ENCODE data around the gene PRRC2A.
A peak's percentile ranks its signal among the peaks of the same experiment; 100 is the strongest.

Gene PRRC2A

DNA sequence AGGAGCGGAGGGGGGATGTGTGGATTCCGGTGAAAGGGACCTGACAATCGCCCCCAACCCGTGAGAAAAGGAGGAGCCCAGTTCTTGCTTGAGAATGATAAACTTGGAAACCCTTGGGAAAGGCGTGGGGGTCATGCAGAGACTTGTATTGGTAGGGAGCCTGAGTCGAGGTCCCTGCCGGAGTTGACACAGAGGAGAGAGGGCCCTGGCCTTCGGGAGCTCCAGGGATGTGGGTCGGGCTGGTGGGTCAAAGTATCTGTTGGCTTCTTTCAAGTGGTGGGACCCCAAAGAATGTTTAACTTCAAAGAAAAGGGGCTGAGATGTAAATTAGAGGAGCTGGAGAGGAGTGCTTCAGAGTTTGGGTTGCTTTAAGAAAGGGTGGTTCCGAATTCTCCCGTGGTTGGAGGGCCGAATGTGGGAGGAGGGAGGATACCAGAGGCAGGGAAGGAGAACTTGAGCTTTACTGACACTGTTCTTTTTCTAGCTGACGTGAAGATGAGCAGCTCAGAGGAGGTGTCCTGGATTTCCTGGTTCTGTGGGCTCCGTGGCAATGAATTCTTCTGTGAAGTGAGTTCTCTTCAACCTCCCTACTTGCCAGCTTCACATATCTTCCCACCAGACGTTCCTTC is 45.9 kb downstream of the PRRC2A start:
- no peak for DNase-seq (ENCODE audit: low read depth)

DNA sequence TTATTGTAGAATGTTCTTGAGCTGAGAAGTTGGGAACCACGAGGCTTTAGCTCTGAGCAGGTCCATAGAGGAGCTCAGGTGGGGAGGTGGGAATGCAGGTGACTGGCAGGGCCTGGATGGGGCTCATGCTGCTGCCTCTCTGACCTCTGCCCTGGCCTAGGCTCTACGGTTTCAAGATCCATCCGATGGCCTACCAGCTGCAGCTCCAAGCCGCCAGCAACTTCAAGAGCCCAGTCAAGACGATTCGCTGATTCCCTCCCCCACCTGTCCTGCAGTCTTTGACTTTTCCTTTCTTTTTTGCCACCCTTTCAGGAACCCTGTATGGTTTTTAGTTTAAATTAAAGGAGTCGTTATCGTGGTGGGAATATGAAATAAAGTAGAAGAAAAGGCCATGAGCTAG is 49.2 kb downstream of the PRRC2A start, which contains the start of gene LY6G5B:
Gene LY6G5B, plus strand, starts transcription at position 301 of the 400 bp plus-strand sequence. CDS start 975 bp downstream, outside the sequence.
- DNase-seq (ENCODE audit: low read depth), result no peak

DNA sequence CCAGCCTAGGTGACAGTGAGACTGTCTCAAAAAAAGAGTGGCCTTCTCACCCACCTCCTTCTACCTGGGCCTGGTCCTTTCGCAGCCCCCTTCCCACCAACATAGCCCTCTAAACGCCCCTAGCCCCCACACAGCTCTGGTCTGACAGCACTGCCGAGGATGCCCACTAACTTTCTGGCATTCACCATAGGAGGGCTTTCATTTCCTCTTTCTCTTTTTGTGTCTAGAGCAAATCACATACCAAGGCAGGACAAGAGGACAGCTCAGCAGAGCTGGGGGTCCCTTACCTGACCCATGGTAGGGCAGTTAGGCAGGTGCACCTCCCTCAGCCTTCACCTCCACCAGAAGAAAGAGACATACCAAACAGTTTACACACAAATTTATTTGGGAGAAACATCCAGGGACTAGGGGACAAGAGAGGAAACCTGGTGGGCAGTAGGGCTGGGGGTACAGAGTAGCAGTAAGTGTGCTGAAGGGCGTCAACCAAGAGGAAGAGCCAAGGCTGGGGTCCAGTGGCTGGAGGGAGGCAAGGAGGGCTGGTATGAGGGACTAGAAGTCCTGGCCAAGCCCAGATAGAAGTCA is 55.9 kb downstream of the PRRC2A start:
- DNase-seq (ENCODE audit: low read depth), result no peak

DNA sequence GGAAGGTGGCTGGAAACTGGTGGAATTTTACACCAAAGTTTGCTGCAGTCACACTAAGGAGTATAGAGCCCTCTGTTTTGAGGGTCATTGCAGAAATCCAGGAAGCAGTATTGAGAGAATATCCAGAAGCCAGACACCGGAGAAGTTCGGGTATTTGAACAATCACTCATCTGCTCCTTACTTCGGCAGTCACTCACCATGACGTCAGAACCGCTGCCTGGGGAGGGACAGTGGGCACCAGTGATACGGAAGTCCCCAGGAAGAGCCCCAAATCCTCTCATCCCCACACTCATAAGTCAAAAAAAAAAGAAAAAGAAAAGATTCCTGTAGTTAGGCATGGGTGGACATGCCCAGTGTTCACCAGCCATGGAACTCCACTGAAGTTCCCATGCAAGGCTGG is 56.4 kb downstream of the PRRC2A start:
- DNase-seq (ENCODE audit: low read depth), result no peak

DNA sequence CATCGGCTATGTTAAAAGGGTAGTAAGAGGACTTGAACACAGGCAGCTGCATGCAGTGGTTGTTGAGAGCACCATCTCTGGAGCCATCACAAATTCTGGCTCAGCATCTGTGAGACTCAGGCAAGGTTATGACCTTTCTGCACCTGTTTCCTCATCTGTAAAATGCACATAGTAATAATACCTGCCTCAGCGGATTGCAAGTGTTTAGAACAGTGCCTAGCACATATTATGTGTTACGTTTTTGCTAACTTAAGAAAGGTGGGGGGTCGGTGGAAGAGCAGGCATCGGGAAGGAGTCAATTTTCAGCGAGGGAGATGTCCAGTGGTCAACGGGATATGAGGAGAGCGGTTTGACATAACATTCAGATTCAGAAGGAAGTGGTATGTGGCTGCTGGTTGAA is 57.4 kb downstream of the PRRC2A start:
- no peak for DNase-seq (ENCODE audit: low read depth)

DNA sequence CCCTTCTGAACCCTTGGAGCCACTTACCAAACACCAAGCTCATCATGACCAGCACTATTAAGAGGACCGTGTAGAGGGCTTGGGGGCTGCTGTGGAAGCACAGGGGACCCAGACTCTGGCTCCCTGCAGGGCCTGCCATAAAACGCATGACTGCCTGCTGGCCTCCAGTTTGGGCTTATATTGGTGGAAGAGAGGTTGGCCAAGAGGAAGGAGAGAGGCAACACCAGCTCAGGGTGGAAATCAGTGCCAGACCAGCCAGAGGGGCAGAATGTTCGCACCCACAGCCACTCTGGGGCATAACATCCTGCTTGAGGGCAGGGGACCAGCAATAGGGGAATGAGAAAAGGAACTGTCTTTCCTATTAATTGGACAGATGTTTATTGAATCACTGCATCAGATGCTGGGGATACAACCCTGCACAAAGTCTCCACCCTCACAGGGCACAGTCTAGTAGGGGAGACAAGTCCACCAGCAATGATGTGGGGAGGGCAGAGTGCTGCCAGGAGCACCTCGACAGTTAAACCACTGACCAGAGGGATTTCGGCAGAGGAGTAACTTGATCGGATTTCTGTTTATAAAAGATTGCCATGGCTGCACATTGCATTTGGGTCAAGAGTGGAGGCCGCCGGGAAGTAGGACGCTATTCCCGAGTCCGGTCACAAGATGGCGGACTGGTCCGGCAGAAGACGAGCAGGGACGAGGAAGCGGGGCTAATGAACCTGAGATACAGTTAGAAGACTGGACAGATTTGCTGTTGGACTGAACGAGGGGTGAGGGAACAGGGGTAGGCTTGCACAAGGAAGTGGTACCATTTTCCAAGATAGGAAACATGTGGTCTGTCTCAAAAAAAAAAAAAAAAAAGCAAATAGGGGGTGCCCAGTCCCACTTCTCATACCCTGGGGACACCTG is 60.0 kb downstream of the PRRC2A start, which contains the start of gene LY6G5C:
Gene LY6G5C, minus strand, starts transcription at position 842 of the 909 bp plus-strand sequence. Its CDS starts 694 bp downstream, at position 148.
- peak; percentile 81 for DNase-seq (ENCODE audit: low read depth)

DNA sequence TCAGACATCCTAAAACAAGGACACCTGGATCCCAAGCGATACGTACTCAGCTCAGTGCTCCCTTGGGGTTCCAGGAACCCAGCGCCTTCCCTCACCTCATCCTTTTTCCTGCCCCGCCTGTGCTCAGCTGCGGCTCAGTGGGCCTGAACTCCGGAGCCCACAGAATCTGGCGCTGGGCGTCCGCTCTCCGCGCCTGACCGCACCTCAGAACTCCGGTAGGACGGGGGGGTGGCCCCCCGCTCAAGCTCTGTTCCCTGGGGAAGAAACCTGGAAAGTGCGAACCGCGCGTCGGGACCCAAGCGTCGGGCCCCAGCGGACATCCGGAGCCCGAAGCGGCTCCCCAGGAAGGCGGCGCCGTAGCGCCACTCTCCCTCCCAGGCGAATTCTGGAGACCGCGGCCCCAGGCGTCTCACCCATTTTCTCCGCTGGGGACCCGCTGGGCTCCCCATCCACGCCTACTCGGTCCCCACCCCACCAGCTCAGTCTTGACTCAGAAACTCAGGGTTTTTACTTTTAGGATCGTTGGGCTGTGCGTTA is 60.7 kb downstream of the PRRC2A start:
- no peak for DNase-seq (ENCODE audit: low read depth)

DNA sequence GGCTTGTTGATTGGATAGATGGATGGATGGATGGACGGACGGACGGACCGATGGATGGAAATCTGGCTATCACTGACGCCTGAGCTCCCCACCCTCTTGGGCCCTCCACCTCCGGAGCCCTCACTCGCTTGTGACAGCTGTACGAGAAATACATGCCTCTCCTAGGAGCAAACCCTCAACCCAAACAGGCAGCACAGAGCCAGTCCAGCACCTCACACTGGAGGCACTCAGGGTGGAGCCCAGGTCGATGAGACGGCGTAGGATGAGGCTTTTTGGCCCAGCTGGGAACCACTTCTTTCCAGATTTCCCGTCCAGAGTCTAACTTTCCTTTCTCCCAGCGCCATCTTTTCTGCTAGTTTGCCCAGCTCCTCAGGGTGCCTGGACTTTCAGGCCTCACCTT is 63.1 kb downstream of the PRRC2A start:
- no peak for DNase-seq (ENCODE audit: low read depth)

DNA sequence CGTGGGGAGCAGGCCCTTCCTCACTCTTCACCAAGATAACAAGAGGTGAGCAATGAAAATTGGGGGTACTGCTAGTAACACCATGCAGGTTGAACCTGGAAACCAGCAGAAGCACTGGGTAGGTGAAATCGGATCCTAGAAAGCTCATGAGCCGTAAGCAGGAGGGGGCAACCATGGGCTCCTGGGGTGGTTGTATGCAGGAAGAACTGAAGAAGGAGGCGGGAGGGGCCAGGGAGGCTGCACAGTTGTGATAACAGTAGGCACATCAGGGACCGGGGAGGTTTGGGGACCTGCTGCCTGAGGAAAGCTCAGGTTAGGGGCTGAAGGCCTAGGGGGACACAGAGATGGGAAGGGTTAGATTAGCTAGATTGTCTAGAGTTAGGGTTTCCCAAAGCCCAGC is 66.0 kb downstream of the PRRC2A start:
- DNase-seq (ENCODE audit: low read depth), result no peak

DNA sequence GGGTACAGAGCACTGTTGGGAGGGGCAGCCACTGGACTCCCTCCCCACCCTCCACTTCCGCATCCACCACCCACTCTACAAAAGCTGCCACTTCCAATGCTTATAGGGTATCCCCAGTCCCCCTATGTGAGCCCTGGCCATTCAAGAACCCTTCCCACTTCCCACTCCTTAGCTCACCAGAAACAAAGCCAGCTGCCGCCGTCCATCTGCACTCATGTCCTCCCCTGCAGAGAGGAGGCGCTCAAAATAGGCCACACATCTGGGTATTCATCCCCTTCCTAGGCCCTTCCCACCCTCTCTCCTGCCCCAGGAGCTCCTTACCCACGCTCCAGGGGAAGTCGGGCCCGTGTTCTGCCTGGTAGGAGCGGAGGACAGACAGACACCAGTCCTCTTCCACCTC is 66.8 kb downstream of the PRRC2A start:
- DNase-seq (ENCODE audit: low read depth), result no peak

Measured in stromal cell of bone marrow (primary cell).